Renal pelvis (tissue), 4 donors: ENCODE measurements around the gene CASS4. TPM values are rescaled to one million over a fixed set of nuclear protein-coding genes. Genes with fewer than 3 reads are reported as not detected.
"Not testable (repeated sequence)": the region's sequence is repeated elsewhere in the genome, so short reads cannot be mapped to it uniquely, and the experiment has no call there.

Experiments
- DNase-seq: peaks from one replicate; pipeline ENCODE4 v3.0.0-alpha.2; 2013
- polyA plus RNA-seq, 3 donors: library from polyadenylated mRNA; unstranded; fragments of 120-200 nt; gene quantifications; one replicate each; pipeline ENCODE4 v1.2.1, GENCODE V29; 2013; ENCODE audit not compliant: insufficient read length in 3 of 3

Gene CASS4
- polyA plus RNA-seq, 3 donors, result 2.3 to 2.6 (median 2.5) TPM

DNA sequence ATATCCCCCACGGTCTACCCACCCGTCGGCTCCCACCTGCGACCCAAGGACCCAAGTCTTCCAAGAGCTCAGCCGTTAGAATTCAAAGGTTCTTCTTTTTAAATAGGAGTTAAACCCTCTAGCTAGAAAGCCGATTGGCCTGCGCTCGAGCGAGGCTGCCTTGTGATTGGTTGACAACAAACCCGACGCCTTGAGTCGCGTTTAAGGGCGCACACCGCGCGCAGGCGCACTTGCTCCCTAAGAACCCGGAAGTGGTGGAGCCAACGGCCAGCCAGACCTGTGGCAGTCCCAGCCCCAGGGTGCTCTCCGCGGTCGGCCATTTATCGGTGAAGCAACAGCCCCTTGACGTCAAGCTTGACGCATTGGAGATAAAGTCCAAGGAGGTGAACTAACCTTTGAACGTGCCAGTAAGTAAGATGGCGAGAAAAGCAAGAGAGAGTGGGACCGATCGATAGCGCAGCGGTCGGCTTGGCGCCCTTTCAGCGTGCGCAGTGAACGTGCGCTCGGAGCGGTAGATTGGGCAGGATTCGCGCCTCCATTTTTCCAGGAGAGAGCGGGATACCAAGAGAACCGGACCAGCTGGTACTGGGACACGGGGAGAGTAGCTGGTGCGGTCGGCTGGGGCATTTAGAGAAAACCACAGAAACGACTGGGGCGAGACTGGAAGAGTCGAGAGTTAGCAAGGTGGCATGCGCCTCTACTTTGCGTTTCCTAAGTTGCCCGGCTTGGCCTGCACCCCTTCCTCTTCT, 19.8 kb upstream of the CASS4 start, which contains the start of the genes AURKA and CSTF1:
TSS of gene AURKA (minus strand) at position 84 of the 749 bp plus-strand sequence. CDS start 4,018 bp downstream, outside the sequence.
TSS of gene CSTF1 (plus strand) at position 514 of the 749 bp plus-strand sequence. CDS start 2,908 bp downstream, outside the sequence.
- peak; percentile 98 for DNase-seq

DNA sequence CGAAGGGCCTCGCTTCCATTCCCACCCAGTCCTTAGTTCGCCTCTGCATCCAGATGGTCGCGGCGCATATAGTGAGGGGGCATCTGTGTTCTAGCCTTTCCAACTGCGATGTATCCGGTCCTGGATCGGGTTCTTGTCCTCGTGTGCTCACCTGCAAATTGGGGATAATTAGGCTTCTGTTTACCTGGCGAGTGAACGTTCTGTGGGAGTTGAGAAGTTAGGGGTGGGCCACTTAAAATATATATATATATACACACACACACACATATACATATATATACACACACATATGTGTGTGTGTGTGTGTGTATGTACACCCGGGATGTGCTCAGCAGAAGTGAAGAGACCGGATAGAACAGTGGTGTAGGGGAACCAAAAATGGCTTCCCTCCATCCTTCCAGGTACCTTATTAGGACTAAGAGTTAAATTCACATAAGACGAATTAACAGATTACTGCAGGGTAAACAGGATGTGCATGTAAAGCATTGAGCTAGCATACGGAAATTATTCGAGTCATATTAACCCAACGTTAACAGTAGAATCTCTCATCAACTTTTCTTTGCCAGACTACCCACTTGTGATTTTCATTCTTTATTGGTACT, 19.1 kb upstream of the CASS4 start:
- no peak for DNase-seq

DNA sequence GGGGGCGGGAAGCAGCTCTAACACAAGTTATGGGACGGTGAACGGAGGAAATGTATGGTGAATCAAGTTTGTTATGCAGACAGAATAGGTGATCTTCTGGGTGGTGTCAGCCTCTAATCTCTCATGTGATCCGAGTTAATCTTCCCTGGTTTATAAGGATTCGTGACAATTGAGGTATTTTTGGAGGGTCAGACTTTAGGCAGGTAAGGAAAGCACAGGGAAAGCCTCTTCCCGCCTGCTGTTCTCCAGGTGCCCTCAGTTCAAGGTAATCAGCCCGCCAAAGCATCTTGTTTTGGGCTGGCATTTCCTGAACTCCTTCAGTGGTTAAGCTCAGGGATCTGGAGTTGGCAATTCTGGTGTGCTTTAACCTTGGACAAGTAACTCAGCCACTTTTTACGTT, 18.4 kb upstream of the CASS4 start:
- no peak for DNase-seq

DNA sequence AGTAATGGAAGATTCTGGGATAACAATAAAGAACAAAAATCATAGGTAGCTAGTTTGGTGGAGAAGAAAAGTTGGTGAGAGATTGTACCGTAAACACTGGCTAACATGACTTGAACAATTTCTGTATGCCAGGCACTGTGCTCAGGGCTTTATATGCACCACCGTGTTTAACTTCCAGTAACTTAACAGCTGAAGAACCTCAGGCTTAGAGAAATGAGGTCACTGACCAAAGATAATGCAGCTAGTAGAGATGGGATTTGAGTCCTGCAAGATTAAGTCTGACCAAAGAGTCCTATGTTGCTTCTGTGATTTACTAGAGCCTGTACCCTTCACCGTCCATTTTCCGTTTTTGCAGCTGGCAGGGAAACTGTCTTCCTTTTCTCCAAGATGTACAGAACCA, 16.9 kb upstream of the CASS4 start:
- DNase-seq, result no peak

DNA sequence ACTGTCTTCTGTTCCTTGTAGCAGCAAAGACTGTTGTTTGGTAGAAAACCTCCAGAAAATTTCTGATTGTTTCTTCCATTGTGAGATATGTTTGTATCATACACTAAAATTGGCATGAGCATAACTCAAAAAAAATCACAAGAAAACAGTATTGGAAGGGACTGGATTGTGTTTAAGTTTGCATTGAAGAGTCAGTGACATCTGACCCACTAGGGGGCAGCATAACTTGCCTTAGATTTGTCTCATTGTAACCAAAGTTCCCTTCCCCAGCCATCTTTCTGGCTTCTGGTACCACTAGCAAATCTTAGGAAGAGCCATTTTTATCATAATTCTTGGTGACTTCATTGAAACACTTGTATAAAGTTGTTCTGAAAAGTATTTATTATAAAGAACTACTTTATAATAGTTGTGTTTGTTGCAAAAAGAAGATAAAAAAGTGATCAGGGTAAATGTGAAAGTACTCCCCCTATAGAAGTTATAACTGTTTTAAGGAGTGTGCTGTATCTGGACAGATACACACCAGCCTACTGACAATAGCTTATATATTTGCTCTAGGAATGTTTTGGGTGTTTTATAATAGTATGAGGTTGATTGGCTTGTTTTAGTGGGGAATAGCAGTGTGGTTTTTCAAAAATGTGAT, 11.9 kb upstream of the CASS4 start:
- peak; percentile 55 for DNase-seq

DNA sequence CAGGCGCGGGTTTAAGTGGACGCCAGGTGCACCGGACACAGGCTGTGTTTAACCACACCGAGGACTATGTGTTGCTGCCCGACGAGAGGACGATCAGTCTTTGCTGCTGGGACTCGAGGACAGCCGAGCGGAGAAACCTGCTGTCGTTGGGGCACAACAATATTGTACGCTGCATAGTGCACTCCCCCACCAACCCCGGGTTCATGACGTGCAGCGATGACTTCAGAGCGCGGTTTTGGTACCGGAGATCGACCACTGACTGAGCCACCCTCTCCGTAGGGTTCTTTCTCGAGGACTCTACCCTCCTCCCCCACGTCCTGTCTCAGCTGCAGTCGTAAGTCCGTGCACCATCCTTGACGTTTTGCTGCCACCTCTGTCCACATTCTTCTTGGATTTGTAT, 8.6 kb upstream of the CASS4 start:
- no peak for DNase-seq

DNA sequence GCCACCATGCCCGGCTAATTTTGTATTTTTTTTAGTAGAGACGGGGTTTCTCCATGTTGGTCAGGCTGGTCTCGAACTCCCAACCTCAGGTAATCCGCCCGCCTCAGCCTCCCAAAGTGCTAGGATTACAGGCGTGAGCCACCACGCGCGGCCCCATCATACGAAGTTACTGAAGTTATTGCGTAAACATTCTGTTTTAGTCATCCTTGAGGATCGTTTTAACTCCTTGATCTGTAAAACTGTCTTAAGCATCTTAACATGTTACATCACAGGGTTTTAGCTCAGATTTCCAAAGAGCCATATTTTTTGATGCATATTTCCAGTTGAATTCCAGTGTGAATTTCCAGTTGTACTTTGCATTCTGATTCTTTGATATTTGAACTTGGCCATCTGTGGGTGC, 6.7 kb upstream of the CASS4 start:
- not testable (repeated sequence) for DNase-seq

DNA sequence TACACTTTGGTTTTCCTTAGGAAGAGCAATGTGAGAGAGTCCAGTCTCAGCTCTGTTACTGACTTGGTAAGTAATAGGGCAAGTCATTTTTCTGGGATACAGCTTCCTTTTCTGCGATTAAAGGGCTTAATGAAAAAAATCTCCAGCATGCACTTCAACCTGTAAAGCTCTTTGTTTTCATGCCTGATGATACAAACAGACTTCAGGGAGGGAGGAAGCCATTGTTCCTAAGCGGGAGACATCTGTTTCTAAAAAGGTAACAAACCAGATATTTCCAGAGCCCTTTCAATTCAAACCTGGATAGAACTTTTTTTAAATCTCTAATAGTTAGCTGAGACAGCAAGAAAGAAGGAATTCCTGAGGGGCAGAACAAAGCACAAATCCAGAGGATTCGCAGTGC, 5.2 kb upstream of the CASS4 start:
- DNase-seq, result no peak

DNA sequence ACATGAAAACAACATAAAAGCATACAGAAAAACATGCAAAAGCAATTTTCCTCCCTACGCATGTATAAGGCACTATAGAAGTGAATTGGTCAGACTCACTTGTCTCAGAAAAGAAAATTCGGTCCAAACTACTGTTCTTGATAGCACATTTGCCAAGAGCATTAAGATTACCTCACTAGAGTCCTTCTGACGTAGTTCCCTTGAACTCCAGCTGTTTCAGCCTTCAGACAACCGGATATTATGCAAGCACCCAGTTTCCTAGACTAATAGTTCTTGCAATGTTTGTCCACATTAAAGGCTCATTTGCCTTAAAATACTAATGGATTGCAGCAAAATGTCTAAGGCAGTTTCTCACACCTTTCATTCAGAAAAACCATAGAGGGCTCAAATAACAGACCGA, 2.5 kb upstream of the CASS4 start:
- peak; percentile 40 for DNase-seq

DNA sequence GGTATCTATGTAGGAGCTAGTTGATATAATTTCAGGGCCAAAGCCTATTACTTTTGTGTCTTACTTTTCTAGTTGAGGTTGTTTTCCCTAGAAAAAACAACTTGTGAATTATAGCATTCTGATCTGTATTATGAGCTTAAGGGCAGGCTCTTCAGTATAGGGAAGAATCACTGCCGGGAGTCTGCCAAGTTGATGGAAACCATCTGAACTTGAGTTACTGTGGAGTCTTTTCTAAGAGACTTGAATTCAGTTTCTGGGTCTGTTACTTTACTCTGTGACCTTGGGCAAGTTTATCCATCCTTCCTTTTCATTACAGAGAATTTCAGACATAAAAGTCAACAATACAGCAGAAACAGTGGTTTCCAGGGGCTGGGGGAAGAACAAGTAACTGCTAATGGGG, 2.1 kb upstream of the CASS4 start:
- DNase-seq, result peak; percentile 48

DNA sequence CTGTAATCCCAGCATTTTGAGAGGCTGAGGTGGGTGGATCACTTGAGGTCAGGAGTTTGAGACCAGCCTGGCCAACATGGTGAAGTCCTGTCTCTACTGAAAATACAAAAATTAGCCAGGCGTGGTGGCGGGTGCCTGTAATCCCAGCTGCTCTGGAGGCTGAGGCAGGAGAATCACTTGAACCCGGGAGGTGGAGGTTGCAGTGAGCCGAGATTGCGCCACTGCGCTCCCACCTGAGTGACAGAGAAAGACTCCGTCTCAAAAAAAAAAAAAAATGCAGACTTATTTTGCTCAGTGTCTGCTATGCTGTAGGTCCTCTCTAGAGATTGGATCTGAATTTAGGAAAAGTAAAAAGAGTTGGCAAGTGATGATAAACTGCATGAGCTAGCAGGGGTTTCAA, 773 bp upstream of the CASS4 start:
- DNase-seq, result not testable (repeated sequence)

DNA sequence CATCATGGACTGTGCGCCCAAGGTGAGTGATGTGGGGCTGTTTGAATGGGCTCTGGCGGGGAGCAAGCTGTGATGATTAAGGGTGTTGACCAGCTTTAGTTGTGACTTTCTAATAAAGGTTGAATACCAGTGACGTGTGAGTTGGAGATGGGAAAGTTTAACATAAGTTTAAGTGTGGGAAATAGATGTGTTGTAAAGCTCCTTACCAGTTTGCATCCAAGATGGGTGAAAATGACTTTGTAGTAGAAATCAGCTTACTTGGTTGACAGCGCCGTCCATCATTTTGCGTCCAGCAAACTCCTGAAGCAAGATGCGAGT, 372 bp downstream of the CASS4 start:
- no peak for DNase-seq

DNA sequence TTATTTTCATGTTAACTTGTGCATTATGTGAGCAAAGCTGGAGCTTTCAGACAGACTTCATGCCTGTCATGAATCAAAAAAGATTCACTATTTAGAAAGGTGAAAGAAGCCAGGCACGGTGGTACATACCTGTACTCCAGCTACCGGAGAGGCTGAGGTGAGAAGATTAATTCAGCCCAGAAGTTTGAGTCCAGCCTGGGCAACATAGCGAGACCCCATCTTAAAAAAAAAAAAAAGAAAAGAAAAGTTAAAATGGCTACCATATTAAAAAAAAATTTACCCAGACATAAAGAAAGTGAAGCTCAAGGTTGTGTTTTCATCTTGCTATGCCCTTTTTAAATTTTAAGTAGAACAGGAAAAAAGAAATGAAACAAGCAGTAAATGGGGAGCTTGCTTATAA, 889 bp downstream of the CASS4 start:
- DNase-seq, result no peak

DNA sequence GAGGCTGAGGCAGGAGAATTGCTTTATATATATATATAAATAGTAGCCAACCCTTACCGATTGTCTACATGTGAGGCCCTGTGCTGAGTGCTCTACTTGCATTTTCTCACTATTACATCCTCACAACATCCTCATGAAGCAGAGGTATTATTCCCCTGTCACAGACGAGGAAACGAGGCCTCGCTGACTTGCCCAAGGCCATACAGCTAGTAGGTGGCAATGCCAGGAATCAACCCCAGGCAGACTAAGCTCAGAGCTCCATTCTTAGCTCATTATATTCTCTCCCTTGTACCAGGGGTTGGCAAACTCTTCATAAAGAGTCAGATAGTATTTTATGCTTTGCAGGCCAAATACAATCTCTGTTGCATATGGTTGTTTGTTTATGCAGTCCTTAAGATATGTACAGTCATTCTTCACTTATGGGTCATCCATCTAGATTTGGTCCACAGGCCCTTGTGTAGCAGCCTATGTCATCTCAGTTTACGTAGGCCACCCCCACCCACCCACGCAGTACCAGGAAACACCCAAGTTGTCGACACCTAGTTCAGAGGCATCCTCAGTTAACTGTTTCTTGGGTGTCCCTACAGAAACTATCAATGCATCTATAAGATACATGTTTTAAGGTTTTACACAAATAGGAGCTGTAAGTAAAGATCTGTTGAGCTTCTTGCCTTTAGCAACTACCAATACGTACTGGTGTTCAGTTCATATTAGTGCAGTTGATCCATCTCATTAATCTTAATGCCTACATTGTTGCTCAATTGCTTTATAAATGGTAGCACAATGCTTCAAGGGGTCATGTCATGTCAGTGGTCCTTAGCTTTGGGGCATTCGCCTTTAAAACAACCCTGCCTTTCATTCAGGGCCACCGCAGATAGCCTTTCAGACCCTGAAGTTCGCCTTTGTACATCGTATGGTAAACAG, 3.0 kb downstream of the CASS4 start:
- no peak for DNase-seq

DNA sequence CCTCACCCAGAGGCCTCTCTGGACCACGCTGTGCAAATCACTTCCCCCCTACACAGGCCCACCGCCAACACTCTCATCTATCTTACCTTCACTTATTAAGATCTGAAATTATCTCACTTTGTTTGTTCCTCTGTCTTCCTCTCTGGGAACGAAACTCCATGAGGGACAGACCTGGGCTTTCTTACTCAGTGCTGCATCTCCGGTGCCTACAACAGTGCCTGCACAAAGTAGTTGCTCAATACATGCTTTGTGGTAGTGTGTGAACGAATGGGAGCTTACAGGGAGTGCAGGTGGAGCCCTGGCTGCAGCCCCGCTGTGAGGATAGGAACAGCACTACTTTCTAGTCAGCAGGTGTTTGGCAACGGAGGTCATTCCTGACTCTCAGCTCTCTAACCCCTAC, 5.3 kb downstream of the CASS4 start:
- DNase-seq, result no peak

DNA sequence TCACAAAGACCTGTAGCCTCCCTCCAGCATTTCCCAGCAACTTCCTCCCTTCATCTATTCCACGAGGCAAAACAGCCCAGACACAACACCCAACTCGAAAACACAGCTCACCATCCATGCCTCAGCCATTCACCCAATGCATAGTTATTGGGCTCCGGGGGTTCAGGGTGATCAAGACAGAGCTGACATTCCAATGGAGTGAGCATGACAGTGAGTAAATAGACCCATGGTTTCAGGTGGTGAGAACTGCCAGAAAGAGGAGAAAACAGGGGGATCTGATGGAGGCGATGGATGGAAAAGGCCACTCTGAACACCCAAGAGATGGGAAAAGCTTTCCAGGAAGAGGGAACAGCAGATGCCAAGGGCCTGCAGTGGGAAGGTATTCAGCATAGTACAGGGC, 5.9 kb downstream of the CASS4 start:
- no peak for DNase-seq

DNA sequence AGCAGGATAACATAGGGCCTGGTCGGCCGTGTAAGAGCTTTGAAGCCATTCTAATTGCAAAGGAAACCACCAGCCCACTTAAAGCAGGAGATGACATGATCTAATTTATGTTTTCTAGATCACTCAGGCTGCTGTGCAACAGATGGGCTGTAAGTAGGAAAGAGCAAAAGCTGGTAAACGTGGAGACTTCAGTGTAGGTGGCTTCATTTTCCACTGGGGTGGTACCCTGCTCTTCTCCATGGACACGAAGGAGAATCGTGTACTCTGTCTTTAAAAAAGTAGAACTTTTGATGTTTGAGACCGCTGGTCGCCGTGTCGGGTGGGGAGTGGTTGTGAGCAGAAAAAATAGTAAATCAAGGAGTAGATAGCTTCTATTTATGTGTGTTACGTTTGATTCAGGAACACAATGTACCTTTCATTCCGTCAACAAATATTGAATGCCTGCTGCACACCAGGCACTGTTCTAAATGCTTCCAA, 6.4 kb downstream of the CASS4 start:
- no peak for DNase-seq

DNA sequence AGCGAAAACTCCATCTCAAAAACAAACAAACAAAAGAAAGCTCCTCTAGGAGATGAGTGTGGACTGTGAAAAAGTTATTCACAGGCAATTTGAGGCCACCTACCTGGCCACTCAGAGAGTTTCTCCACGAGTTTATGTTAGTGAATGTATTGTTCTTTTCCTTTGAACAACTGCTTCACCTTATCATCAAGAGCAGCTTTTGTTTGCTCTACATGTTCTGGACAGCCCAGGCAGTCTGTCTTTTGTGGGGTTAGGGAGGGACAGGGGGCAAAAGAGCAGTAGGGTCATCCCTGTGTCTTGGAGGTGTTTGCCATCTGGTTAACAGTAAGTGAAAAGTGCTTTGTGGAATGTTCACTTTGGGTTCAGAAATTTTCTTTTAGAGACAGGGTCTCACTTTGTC, 8.0 kb downstream of the CASS4 start:
- DNase-seq, result no peak

DNA sequence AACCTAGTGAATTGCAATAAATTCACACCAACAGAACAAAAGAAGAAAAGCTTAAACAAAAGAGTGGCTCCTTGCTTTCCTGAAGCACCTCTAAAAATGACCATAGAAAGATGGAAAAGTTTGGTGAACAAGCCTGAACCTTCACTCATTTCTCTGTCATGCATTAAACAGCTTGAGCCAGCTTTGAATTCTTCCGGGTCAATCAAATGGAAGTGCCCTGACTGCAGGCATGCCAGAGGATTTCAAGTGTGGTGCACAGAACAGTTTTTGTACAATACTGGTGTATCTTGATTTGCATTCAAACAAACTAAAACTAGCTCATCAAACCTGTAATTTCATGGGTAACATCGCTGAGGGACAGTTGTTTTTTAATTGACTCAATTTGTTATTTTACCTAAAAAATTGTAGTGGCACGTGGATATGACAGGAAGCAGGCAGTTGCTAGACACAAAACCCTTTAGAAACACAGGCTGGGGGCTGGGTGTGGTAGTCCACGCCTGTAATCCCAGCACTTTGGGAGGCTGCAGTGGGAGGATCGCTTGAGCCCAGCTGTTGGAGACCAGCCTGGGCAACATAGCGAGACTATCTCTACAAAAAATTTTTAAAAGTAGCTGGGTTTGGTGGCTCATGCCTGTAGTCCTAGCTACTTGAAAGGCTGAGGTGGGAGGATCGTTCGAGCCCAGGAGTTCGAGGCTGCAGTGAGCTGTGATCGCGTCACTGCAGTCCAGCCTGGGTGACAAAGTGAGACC, 9.1 kb downstream of the CASS4 start:
- DNase-seq, result no peak

DNA sequence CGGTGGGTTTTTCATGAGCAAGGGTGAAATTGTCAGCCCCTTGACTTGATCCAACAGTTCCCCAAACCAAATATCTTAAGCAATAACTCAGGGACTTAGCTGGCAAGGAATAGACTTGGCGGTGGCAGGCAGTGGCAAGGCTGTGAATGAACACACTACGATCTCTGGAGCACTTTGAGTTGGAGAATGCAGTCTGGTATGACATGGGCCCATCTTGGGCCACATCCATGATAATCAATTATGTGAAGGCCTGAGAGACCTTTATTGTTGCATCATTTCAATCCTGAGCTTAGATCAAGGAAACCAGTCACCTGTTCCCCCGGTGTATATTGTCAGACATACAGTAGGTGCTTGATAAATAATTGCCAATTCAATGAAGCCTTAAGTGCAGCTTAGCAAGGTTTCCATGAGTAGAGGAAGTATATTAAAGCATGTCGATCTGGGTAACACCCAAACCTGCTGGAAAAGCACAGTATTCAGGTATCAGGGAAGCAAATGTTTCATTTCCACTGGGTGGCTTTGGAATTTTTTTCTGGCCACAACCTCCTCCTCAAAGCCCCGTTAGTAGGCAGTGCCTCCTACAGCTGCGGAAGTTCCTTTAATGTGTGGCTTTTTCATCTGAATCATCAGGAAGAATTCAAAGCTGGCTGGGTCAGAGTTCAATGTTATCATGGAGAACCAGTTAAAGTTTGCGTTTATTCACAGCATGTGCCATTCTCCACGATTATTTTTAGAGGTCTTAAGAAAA, 10.2 kb downstream of the CASS4 start:
- DNase-seq, result no peak

DNA sequence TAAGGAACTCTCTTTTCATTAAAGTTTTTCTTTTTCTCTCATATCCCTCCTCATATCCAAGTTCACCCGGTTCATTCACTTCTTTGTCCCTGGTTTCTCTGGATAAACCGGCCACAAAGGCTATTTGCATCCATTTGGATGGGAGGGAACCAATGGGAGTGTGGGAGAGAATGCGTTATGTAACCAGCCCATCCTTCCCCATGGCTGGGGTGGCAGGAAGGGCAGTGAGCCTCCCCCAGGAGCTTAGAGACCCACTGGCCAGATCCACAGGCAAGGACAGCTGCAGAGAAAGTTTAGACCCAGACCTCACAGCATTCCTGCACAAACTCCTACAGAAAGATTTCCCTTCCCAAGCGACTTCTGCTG, 10.7 kb downstream of the CASS4 start:
- no peak for DNase-seq
